Medulla oblongata (tissue), 1 donor: ENCODE data around the gene CDC42BPB.

Experiments used
- DNase-seq: peaks from one replicate; pipeline ENCODE4 v3.0.0-alpha.2; 2015; ENCODE audit errors: extremely low spot score

CDC42BPB gene

GRCh38 chr14:102914474-102915291 is 142.7 kb downstream of the CDC42BPB start:
- no peak for DNase-seq

DNA sequence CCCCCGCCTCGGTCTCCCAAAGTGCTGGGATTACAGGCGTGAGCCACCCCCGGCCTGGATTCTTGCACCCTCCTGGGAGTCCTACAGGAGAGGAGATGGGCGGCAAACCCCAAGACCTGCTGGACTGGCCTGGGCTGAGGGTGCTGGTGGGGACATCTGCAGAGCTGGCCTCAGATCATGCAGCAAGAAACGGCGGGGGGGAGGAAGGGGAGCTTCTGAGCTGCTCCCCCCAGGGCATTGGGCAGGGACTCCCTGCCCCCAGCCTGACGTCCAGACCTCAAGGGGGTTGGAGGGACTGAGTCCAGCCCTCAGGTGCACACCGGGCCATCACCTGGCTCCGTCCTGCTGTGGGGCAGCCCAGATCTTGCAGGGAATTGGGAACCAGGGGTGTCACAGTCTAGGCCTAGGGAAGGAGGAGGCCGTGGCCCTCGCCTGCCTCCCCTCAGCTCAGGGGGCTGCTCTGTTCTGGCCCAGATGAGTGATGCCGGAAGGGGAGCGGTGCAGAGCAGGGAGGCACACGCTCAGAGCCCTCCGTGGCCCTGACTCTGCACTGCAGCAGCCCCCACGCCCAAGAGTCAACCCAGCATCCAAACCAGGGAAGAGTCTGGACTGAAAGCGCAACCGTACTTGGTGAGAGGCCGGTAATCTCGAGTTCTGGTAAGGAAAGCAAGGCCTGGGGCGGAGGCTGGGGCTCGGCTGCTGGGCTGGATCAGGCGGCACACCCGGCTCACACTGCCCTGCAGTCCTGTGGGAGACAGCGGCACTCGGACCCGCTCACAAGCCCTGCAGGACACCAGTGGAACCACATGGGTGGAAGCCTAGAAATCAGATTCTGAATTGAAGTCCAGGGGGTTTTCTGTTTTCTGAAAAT is 143.8 kb downstream of the CDC42BPB start:
- no peak for DNase-seq

- DNase-seq = no peak
Observed at GRCh38 chr14:102911991-102912761, 145.2 kb downstream of the CDC42BPB start.

- no peak for DNase-seq
Observed at GRCh38 chr14:102911541-102911951, 145.8 kb downstream of the CDC42BPB start.

DNA sequence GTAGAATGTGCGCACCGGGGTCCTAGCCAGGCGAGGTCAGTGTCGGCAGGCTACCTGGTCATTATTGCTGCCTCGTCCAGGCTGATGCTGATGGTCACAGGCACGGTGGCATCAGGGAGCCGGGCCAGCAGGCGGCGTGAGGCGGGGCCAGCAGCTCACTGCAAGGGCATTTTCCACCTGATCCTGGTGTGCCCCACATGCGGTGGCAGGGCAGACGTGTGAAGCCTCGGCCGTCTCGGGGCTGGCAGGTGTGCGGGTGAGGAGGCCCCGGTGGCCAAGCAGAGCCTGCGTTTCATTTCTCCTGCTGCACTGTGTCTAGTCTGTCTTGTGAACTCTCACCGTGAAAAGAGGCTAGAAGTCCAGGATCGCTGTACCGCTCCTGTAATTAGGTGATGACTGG is 146.9 kb downstream of the CDC42BPB start:
- no peak for DNase-seq

GRCh38 chr14:102909911-102910310 is 147.4 kb downstream of the CDC42BPB start:
- DNase-seq = no peak

GRCh38 chr14:102909462-102909861 is 147.9 kb downstream of the CDC42BPB start:
- no peak for DNase-seq

- DNase-seq = no peak
Observed at GRCh38 chr14:102908766-102909455, 148.4 kb downstream of the CDC42BPB start.

DNA sequence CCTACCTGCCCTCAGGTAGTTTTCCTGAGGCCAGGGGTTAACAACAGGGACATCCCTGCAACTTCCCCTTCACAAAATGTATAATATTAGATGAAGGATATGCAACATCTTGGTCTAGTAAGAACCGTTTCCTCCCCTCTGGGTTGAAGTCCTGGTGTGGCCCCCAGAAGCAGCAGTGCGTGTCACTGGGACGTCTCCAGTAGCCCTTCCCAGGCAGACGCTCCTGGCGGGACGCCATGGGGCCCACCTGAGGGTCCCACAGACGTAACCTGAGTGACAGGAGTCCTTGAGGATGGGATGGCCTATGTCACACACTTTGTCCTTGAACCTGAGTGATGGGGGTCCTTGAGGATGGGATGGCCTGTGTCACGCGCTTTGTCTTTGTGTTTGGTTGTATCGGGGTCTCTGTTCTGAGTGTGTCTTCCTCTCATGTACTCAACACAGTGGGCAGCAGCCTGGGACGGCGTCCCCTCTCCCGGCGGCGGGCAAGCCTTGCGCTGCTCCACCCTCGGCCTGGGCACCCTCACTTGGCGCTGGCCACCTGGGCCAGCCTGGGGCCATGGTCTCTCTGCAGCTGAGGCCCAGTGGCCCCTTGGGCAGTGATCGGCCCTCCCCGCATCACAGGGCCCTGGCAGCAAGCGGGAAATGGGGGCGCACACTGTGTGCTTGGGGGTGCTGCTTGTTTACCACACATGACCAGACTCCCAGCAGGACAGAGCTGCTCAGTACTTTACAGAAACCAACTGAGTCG is 149.2 kb downstream of the CDC42BPB start:
- DNase-seq = no peak

GRCh38 chr14:102907303-102907844 is 150.0 kb downstream of the CDC42BPB start:
- DNase-seq = no peak

DNA sequence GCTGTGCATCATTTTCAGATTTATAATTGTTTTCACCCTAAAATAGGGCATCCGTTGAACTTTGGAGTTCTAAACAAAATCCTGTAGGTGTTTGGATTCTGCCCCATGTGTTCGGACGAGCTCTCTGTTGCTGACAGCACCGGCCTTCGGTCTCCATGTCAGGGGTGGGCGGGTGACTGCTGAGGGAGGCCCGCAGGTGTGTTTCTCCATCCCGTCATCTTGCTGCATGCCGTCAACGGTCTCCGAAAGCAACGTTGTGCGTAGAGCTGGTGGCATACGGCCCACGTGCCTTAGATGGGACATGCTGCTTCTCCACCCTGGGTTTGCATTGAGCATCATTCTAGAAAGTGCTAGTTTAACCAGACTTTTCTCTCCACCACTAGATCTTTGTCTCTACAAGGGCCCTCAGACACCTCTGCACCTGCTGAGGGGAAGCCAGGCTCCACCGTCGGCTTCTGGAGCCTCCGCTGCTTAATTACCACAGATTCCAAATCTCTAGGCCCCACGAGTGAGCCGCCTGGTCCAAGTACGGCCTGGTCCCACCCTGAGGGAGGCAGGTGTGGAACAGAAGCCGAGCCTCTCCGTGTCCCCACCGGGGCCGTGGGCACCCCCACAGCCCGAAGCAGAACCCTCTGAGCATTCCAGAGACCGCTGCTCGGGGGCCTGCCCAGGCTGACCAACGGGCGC is 150.6 kb downstream of the CDC42BPB start:
- no peak for DNase-seq

DNA sequence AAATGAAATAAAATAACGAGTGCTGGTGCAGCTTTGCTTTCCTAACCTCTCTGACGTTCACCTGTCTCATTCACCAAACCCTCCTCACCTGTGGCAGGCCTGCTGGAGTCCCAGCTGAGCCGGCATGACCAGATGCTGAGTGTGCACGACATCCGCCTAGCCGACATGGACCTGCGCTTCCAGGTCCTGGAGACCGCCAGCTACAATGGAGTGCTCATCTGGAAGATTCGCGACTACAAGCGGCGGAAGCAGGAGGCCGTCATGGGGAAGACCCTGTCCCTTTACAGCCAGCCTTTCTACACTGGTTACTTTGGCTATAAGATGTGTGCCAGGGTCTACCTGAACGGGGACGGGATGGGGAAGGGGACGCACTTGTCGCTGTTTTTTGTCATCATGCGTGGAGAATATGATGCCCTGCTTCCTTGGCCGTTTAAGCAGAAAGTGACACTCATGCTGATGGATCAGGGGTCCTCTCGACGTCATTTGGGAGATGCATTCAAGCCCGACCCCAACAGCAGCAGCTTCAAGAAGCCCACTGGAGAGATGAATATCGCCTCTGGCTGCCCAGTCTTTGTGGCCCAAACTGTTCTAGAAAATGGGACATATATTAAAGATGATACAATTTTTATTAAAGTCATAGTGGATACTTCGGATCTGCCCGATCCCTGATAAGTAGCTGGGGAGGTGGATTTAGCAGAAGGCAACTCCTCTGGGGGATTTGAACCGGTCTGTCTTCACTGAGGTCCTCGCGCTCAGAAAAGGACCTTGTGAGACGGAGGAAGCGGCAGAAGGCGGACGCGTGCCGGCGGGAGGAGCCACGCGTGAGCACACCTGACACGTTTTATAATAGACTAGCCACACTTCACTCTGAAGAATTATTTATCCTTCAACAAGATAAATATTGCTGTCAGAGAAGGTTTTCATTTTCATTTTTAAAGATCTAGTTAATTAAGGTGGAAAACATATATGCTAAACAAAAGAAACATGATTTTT is 151.9 kb downstream of the CDC42BPB start:
- DNase-seq = no peak

DNA sequence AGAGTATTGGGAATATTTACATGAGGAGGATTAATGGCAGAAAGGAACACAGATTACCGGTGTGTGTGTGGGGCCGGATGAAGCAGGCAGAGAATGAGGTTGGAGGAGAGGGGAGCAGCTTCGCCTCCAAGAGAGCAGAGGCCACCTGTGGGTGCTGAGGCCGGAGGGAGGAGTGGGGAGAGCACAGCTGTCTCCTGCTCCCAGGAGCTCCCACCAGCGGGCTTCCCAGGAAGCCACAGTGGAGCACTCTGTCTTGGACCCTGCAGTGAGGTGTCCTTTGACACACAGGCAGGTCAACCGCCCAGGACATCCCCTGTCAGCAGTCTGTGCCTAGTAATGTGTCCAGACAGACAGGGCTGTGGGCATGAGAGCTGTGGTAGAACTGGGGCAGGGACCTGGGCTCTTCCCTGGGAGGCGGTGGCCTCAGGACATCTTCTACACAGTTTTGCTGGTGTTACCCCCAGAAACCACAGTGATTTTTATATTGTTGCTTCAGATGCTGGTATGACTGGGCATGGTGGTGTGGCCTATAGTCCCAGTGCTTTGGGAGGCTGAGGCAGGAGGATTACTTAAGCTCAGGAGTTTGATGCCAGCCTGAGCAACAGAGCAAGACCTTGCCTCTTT is 153.3 kb downstream of the CDC42BPB start:
- no peak for DNase-seq

DNA sequence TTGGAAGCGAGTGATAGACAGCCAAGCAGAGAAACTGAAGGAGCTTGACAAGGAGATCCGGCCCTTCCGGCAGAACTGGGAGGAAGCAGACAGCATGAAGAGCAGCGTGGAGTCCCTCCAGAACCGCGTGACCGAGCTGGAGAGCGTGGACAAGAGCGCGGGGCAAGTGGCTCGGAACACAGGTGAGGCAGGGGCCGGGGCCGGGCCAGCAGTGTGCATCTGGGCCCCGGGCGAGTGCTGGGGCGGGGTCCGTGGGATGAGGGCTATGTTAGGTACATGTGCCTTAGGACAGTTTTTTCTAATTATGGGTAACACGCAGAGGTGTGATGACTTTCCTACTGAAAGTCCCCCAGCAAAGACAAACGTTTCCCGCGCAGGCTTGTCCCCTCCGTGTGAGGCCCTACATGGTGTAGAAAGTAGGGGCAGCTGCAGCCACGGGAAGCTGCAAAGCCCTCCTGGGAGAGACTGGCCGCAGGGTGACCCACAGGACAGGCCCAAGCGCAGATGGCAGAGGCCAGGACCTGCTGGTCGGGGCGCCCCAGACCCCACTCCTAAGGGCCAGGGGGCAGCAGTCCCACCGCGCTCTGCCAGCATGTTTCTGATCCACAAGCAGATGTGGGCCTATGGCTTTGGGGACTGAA is 154.0 kb downstream of the CDC42BPB start:
- DNase-seq = no peak

DNA sequence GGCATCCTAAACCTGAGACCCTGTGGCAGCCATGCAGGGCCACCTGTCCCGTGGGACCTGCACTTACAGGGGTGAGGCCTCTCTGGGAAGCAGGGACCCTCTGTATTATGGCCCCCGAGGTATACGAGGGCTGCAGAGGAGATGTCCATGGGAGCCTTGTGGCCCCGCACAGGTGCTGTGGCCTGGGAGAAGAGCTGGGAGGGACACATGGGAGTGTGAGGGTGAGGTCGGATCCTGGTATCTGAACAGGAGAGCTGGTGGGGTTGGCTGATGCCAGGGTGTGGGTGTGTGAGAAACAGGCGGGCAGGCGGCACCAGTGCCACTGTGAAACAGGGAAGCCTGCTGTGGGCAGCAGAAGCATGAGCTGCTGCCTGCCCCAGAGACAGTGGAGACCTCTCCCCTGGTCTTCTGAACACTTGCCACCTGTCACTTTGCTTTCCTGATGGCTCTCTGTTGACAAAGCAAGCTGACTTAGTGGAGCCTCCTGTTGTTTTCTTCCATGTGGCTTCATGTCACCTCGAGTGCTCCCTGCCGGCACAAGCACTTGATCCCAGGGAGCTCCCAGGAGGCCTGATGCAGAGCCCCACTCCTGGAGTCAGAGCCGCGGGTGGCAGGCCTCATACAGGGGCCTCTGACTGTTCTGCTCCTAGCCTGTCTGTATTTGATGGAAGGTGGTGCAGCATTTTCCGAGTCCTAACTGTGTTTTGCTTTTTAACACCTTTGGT is 154.7 kb downstream of the CDC42BPB start:
- no peak for DNase-seq

- DNase-seq = no peak
Observed at GRCh38 chr14:102902086-102902485, 155.3 kb downstream of the CDC42BPB start.

GRCh38 chr14:102901633-102902032 is 155.7 kb downstream of the CDC42BPB start:
- DNase-seq = no peak
